Measurements from ENCODE around the gene KNDC1. TPM values are rescaled to one million over a fixed set of nuclear protein-coding genes. Genes with fewer than 3 reads are reported as not detected.

Gene KNDC1
- total and polyA plus RNA-seq, 10 of the 15 experiments (the other 5 are each of a cell fraction or from before 2014, with no cell fraction given): 0.03 to 0.11 (median 0.05) TPM; not detected in 7

DNA sequence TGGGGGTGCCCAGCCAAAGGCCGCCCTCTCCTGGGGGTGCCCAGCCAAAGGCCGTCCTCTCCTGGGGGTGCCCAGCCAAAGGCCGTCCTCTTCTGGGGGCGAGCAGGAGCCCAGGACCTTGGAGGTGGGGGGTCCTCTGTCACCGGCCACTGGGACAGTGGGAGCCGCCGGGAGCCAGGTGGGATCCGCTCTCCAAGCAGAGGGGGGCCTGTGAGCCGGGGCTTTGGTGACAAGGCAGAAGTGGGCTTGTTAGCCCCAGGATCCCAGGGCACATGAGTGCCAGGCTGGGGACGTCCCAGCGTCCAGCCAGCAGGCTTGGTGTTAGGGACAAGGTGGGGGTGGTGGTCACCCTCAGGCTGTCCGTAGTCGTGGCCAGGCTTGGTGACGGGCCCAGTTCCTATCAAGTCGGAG lies 40.6 kb downstream of the KNDC1 start (continued):
- TF ChIP-seq, protein P1, sequence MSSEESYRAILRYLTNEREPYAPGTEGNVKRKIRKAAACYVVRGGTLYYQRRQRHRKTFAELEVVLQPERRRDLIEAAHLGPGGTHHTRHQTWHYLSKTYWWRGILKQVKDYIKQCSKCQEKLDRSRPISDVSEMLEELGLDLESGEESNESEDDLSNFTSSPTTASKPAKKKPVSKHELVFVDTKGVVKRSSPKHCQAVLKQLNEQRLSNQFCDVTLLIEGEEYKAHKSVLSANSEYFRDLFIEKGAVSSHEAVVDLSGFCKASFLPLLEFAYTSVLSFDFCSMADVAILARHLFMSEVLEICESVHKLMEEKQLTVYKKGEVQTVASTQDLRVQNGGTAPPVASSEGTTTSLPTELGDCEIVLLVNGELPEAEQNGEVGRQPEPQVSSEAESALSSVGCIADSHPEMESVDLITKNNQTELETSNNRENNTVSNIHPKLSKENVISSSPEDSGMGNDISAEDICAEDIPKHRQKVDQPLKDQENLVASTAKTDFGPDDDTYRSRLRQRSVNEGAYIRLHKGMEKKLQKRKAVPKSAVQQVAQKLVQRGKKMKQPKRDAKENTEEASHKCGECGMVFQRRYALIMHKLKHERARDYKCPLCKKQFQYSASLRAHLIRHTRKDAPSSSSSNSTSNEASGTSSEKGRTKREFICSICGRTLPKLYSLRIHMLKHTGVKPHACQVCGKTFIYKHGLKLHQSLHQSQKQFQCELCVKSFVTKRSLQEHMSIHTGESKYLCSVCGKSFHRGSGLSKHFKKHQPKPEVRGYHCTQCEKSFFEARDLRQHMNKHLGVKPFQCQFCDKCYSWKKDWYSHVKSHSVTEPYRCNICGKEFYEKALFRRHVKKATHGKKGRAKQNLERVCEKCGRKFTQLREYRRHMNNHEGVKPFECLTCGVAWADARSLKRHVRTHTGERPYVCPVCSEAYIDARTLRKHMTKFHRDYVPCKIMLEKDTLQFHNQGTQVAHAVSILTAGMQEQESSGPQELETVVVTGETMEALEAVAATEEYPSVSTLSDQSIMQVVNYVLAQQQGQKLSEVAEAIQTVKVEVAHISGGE (CRISPR knock-in tag; IDR thresholded peaks at IDR 0.05): no peak

DNA sequence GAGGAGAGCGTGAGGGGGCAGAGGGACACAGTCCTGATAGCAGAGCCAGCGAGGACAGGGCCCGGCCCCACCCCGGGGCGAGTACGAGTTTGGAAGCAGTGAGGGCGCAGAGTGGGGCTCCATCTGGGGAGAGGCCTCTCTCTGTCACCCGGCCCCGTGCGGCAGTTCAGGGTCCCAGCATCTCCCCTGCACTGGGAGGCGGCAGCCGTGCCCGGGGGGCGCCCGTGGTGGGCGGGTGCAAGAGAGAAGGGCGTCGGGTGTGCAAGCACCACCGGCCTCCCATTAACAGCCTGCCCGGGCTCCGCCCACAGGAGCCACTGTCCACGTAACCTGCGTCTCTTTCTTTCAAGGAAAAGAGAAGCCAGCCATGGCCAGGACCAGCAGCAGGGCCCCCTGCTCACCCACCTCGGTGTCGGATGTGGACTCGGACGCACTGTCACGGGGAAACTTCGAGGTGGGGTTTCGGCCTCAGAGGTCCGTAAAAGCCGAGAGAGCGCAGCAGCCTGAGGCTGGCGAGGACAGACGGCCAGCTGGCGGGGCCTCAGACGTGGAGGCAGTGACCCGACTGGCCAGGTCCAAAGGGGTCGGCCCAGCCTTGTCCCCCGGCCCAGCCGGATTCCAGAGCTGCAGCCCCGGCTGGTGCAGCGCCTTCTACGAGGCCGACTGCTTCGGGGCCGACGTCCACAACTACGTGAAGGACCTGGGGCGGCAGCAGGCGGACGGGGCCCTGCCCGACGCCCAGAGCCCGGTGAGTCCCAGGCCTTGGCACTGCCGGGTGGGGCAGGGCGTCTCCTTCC lies 41.3 kb downstream of the KNDC1 start:
- ChIA-PET SMC1A (ENCODE audit: uncharacterized antibody, unreplicated experiment) (no interaction called here), CTCF (no interaction called here), RAD21 (ENCODE audit: unreplicated experiment) (no interaction called here), POLR2A (no interaction called here)
- H3K4me1 ChIP-seq (ENCODE audit: control insufficient read depth, insufficient read depth, low read length): no peaks in the 10 kb centered on the region
- H4K20me1 ChIP-seq (ENCODE audit: control insufficient read depth, insufficient read depth): no peaks in the 10 kb centered on the region
- H3K9ac ChIP-seq (ENCODE audit: control insufficient read depth, insufficient read depth, low read length): no peak overlapping the region
- no TSS peak for BruUV-seq (replicated peaks)
- ATAC-seq: no peak
- H3K79me2 ChIP-seq (ENCODE audit: control insufficient read depth, insufficient read depth, low read length): no peaks in the 10 kb centered on the region
- no peaks in the 10 kb centered on the region for H3K27me3 ChIP-seq (replicated peaks in 1 of 2; ENCODE audit: control insufficient read depth in 2 of 2, insufficient read depth in 2 of 2, low read length in 1 of 2)
- no peak for FAIRE-seq
- in situ Hi-C loops (cut with MboI): no loop called here
- no peak overlapping the region for H3K4me2 ChIP-seq (ENCODE audit: control insufficient read depth, insufficient read depth)
- TF ChIP-seq RBBP5 (conservative IDR thresholded peaks at IDR 0.05): no peak
- TF ChIP-seq HSF1 (IDR thresholded peaks at IDR 0.05; ENCODE audit: low read depth, low read length): no peak
- TF ChIP-seq, protein P2, sequence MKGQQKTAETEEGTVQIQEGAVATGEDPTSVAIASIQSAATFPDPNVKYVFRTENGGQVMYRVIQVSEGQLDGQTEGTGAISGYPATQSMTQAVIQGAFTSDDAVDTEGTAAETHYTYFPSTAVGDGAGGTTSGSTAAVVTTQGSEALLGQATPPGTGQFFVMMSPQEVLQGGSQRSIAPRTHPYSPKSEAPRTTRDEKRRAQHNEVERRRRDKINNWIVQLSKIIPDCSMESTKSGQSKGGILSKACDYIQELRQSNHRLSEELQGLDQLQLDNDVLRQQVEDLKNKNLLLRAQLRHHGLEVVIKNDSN (IDR thresholded peaks at IDR 0.05; ENCODE audit: borderline replicate concordance, extremely low read length, insufficient read depth, low read depth, low read length): no peak
- no peak for TF ChIP-seq CBX3 (IDR thresholded peaks at IDR 0.05; ENCODE audit: borderline replicate concordance, low read depth)
- TF ChIP-seq PML (IDR thresholded peaks at IDR 0.05; ENCODE audit: low read length): no peak
- TF ChIP-seq ZNF622 (IDR thresholded peaks at IDR 0.05): no peak
- no peak for TF ChIP-seq YY1 (IDR thresholded peaks at IDR 0.05; ENCODE audit: low read depth, low read length)
- no peak for TF ChIP-seq IRF4 (IDR thresholded peaks at IDR 0.05; ENCODE audit: low read depth, low read length)
- TF ChIP-seq SRF (IDR thresholded peaks at IDR 0.05; ENCODE audit: low read depth in 2 of 2, low read length in 2 of 2): no peak
- no peak for TF ChIP-seq ASH2L (IDR thresholded peaks at IDR 0.05; ENCODE audit: borderline replicate concordance, low read depth)
- no peak for TF ChIP-seq MTA3 (IDR thresholded peaks at IDR 0.05; ENCODE audit: borderline replicate concordance, low read length)
- no peak for TF ChIP-seq CHD2 (IDR thresholded peaks at IDR 0.05; ENCODE audit: borderline replicate concordance, low read depth, low read length)
- no peak for TF ChIP-seq WRNIP1 (IDR thresholded peaks at IDR 0.05; ENCODE audit: borderline replicate concordance, low read depth, low read length)
- no peaks in the 10 kb centered on the region for H3K9me3 ChIP-seq (replicated peaks; ENCODE audit: control insufficient read depth, insufficient read depth, low read length)
- H2AFZ ChIP-seq (ENCODE audit: control insufficient read depth, low read depth, low read length): no peak overlapping the region
- no peak overlapping the region for H3K27ac ChIP-seq (ENCODE audit: control insufficient read depth, insufficient read depth)
- no peak overlapping the region for H3K4me3 ChIP-seq
- no peak for DNase-seq (ENCODE audit: low read depth, low spot score)
- H3K36me3 ChIP-seq (ENCODE audit: control insufficient read depth in 2 of 2, insufficient read depth in 2 of 2, low read length in 1 of 2): no peaks in the 10 kb centered on the region
- intact Hi-C loops (cut with micrococcal nuclease; ENCODE audit: unreplicated experiment): no loop called here
- WGBS (ENCODE audit: insufficient coverage, insufficient replicate concordance, low lambda C conversion rate, missing lambda C conversion rate): 59% methylated on average over 52 of the region's 57 CpGs
